Neural cell (in vitro differentiated cells): ENCODE measurements around the gene NT5DC2.

Source experiments
- CTCF ChIP-seq: fragments of 450-650 bp; IDR thresholded peaks from 2 replicates; pipeline ENCODE4 v1.5.1; 2014; ENCODE audit warnings: antibody characterized with exemption, mild to moderate bottlenecking, moderate library complexity; ENCODE audit not compliant: poor library complexity, severe bottlenecking
- REST ChIP-seq: IDR thresholded peaks from 2 replicates; pipeline ENCODE4 v1.6.1; 2012; ENCODE audit warnings: borderline replicate concordance

GRCh38 chr3:52539010-52539653, 5.5 kb upstream of the NT5DC2 start:
- TF ChIP-seq CTCF (no peak), REST (no peak)
